ENCODE measurements around the gene SPATA32.

SPATA32 gene

DNA sequence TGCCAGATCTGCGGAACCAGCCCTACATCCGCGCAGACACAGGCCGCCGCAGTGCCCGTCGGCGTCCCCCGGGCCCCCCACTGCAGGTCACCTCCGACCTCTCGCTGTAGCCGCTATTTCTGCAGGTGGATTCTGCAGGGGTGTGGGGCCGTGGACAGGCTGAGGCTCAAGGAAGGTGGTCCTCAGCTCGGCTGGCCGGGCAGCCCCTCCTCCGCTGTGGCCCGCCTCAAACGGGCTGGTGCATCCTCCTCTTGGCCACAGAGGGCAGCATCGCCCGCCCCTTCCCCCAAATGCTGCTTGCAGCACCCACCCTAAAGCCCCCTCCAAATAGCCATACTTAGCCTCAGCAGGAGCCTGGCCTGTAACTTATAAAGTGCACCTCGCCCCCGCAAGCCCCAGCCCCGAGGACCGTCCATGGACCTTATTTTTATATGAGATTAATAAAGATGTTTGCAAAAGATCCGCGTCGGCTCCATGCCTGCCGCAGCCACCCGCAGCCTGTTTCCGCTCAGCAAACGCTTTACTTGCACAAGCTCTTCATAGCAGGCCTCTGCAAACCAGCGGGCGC, 14.9 kb downstream of the SPATA32 start:
- DNase-seq (ENCODE audit: low spot score): no peak

DNA sequence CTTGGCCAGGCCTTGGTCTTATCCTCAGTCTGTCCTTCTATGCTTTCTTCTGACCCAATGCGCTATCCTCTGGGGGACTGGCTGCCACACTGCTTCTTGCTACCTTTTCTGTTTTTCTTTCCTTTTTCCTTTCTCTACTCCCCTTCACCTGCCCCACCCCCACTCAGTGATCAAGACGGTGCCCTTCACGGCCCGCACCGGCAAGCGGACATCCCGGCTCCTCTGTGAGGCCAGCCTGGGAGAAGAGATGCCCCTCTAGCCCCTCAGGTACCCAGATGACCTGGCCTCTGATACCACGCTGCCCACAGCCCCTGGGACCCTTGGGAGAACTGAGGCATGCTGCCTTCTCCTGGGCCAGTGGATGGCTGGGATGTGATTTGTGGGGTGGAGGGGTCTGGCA, 15.6 kb downstream of the SPATA32 start:
- no peak for DNase-seq (ENCODE audit: low spot score)

GRCh38 chr17:45244725-45245656, 16.9 kb downstream of the SPATA32 start:
- no peak for DNase-seq (ENCODE audit: low spot score)

DNA sequence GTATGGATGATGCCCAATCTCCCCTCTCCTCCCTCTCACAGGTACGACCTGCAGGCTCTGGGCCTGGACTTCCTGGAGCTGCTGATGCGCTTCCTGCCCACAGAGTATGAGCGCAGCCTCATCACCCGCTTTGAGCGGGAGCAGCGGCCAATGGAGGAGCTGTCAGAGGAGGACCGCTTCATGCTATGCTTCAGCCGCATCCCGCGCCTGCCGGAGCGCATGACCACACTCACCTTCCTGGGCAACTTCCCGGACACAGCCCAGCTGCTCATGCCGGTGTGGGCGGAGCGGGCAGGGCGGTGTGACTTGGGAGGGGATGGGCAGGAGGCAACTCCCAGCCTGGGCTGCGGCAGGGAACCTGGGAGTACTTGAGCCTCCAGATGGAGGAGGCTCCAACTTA, 18.1 kb downstream of the SPATA32 start:
- DNase-seq (ENCODE audit: low spot score): no peak

GRCh38 chr17:45242029-45242414, 19.9 kb downstream of the SPATA32 start:
- no peak for DNase-seq (ENCODE audit: low spot score)

DNA sequence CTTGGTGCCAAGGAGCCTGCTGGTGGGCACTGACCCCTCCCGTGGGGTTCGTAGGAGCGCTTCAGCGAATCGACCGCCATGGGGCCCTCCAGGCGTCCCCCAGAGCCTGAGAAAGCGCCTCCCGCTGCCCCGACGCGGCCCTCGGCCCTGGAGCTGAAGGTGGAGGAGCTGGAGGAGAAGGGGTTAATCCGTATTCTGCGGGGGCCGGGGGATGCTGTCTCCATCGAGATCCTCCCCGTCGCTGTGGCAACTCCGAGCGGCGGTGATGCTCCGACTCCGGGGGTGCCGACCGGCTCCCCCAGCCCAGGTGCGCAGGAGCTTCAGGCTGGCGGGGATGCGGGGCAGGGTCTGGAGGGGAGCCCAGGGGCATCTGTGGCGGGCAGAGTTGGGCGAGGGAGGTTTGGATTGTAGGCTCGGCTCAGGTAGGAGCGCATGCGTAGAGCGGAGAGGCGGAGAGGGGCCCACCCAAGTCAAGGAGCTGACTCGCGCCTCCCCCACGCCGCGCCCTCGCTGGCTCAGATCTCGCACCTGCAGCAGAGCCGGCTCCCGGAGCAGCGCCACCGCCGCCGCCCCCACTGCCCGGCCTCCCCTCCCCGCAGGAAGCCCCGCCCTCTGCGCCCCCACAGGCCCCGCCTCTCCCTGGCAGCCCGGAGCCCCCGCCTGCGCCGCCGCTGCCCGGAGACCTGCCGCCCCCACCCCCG, 20.4 kb downstream of the SPATA32 start:
- DNase-seq (ENCODE audit: low spot score): no peak

GRCh38 chr17:45240905-45241327, 21.0 kb downstream of the SPATA32 start:
- DNase-seq (ENCODE audit: low spot score): no peak

- DNase-seq (ENCODE audit: low spot score): no peak
These were observed 23.6 kb downstream of the SPATA32 start for GRCh38 chr17:45238155-45238774.

DNA sequence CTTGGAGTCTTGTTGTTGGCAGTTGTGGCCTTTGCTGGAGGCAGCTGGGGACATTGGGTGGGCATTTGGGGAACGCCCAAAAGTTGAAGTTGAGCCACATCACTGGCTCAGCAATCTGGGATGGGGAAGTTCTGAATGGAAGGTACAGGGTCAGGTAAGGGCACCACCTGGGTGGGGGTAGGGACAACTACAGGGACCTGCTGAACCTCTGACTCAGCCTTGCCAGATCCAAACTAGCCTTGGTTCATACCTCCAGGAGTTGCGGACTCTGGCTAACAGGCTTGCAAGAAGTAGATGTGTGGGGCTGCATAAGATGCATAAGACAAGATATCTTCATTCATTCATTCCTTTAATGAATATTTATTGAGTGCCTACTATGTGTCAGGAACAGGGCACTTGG, 24.2 kb downstream of the SPATA32 start:
- no peak for DNase-seq (ENCODE audit: low spot score)

- no peak for DNase-seq (ENCODE audit: low spot score)
These were observed 25.6 kb downstream of the SPATA32 start for GRCh38 chr17:45236282-45236606.

- peak; percentile 81 for DNase-seq (ENCODE audit: low spot score)
These were observed 26.2 kb downstream of the SPATA32 start for GRCh38 chr17:45235416-45236281.

DNA sequence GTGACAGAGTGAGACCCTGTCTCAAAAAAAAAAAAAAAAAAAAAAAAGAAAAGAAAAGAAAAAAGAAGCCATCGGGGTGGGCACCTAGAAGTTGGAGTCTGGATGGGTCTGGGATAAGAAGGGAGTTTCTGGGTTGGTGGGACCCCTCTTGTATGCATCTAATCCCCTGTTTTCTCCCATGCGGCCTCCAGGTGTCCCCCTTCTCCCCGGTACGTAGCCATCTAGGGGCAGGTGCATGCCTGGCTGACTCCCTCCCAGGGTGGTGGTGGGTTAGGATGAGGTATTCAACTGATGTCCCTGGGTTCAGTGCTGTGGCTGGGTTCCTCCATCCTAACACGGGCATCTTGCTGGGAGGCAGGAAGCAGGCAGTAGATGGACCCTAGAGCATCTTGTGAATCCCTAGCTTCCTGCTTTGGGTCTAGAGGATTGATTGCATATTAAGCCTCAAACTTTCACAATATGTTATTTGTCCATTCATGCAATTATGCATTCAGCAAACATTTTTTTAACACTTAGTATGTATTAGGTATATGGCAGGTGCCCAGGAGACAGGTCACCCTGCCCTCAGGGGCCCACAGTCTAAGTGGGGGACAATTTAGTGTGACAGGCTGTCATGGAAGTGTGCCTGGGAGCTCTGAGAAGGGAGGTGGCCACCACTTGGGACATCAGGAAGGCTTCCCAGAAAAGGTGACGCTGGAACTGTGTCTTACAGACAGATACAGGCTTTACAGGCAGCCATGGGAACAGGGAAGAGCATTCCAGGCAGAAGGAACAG, 27.1 kb downstream of the SPATA32 start:
- DNase-seq (ENCODE audit: low spot score): peak; percentile 79

DNA sequence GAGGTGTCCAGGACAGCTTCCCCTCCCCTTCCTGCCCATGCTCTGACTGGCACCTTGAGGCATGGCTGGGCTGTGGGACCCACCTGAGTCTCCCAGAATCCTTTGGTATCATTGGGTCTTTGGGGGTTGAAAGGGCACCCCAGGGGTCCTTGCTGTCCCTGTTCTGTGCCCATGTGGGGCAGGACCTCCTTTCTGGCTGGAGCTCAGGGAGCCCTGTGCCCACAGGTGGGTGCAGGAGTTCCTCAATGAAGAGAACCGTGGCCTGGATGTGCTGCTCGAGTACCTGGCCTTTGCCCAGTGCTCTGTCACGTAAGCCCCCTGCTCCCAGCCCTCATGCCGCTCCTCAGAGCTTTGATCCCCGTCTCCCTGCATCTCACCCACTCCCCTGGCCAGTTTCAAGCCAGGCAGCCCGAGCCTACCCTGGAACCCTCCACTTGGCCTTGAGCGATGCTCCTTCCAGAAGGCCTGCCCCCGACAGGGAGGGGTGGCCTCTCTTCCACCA, 28.4 kb downstream of the SPATA32 start:
- no peak for DNase-seq (ENCODE audit: low spot score)

DNA sequence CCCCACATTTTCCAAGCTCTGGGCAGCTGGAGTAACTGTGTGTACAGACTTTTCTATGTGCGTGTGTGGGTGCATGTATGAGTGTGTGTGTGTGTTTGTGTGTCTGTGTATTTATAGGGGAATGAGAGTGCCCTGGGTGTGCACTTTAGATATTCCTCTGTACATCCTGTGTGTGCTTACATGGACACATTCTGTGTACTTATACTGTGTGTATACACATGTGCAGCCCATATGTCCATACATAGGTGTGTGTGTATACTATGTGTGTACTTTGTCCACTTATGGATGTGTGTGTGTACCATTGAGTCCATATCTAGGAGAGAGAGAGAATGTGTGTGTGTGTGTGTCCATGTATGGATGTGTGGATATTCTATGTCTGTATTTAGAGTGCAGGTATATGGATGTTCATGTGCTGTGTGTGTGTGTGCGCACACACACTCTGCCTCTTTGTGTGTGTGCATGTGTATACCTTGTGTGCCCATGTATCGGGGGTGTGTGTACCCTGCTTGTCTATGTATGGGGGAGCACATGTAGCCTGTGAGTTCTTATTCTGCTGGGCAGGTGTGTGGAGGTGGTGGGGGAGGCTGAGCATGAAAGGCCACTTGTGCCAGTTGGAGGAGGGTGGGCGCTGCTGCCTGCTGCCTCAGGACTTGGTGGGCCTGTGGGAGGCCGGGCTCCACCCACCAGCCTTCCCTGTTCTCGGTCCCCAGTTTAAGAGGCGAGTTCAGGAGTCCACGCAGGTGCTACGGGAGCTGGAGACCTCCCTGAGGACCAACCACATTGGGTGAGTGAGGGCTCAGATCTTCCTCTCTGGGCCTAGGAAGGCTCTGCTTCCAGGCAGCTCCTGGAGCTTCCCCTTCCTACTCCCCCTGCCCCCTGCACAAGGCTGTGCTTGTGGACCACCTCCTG, 29.1 kb downstream of the SPATA32 start:
- no peak for DNase-seq (ENCODE audit: low spot score)

GRCh38 chr17:45231481-45232116, 30.3 kb downstream of the SPATA32 start:
- DNase-seq (ENCODE audit: low spot score): no peak

GRCh38 chr17:45230787-45231480, 31.0 kb downstream of the SPATA32 start:
- DNase-seq (ENCODE audit: low spot score): no peak

DNA sequence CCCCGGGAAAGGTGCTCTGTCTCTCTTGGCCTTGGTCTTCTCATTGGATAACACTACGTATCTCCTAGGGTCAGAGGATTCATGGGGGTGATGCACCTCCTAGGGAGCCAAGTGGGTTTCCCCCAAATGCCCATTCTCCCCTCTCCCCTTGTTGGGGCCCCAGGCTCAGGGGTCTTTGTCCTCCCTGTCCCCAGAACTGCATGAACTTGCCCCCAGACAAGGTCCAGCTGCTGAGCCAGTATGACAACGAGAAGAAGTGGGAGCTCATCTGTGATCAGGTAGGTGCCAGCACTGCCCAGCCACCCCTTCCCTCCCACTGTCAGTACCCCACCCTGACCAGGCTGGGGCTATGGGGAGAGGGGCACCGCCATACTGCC, 31.5 kb downstream of the SPATA32 start:
- no peak for DNase-seq (ENCODE audit: low spot score)

DNA sequence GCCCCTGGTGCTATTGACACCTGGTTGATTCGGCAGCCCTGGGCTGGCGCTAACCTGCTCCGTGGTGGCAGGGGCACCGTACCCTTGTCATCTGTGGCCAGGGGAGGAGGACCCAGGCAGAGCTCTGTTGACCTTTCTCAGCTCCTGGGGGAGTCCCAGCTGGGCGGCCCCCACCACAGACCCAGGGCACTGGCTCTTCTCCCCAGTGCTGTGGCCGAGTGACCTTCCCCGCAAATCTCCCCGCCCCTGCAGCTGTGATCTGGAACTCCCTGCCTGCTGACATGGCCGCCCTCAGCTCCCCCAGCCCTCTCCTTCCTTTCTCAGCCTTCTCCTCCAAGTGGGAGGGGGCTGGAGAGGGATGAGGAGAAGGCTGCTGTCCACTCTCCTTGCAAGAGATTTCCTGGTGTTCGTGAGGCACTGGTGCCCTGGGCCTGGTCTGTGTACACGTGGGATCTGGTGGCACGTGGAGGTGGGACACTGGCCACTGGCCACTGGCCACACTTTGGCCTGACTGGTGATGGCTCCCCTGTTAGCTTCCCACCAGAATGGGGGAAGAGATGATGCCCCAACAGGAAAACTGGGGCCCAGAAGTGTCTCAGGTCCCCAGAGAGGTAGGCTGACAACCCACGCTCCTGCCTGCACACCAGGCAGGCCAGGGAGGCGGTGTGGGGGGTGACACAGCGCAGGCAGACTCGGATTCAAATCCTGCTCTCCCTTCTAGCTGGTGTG, 32.0 kb downstream of the SPATA32 start:
- DNase-seq (ENCODE audit: low spot score): no peak

Measured in NAMALWA (cell line).